SU-DHL-6 (cell line): ENCODE data around the gene SLC35F5.
"Not testable (repeated sequence)": the region's sequence is repeated elsewhere in the genome, so short reads cannot be mapped to it uniquely, and the experiment has no call there.

Experiments used
- H2AFZ ChIP-seq: fragments of 200-600 bp; sonication (generic); 2 replicates; pipeline ENCODE4 v1.6.1; 2014; ENCODE audit warnings: low read depth, mild to moderate bottlenecking, moderate library complexity, mixed read lengths, antibody characterized with exemption, low read length; ENCODE audit not compliant: severe bottlenecking
- H3F3A ChIP-seq: fragments of 200-600 bp; shearing (Covaris generic); 2 replicates; pipeline ENCODE4 v1.6.0; 2016; ENCODE audit warnings: antibody characterized with exemption, mild to moderate bottlenecking; ENCODE audit not compliant: insufficient read depth
- H3K27ac ChIP-seq: fragments of 200-600 bp; sonication (generic); 2 replicates; pipeline ENCODE4 v1.5.1; 2016; ENCODE audit warnings: low read depth, mild to moderate bottlenecking, low read length, moderate library complexity, mixed read lengths
- H3K27me3 ChIP-seq: fragments of 200-600 bp; sonication (generic), shearing (Covaris generic); 2 replicates; pipeline ENCODE4 v1.6.0; 2014; ENCODE audit warnings: mild to moderate bottlenecking, low read length
- H3K36me3 ChIP-seq: fragments of 200-600 bp; sonication (generic); 2 replicates; pipeline ENCODE4 v1.6.1; 2014; ENCODE audit warnings: mild to moderate bottlenecking, low read length, mixed read lengths
- H3K4me2 ChIP-seq: fragments of 300-600, 200-600 bp; shearing (Covaris generic), sonication (generic); 2 replicates; pipeline ENCODE4 v1.6.0; 2014; ENCODE audit warnings: low read length, low read depth, mild to moderate bottlenecking; ENCODE audit not compliant: poor library complexity, severe bottlenecking
- H3K4me3 ChIP-seq: fragments of 200-600 bp; sonication (generic); 2 replicates; pipeline ENCODE4 v1.5.1; 2014; ENCODE audit warnings: antibody characterized with exemption, low read length, mild to moderate bottlenecking, mixed read lengths; ENCODE audit not compliant: insufficient read depth, poor library complexity, severe bottlenecking
- H3K79me2 ChIP-seq: fragments of 200-600 bp; sonication (generic); 2 replicates; pipeline ENCODE4 v1.6.1; 2014; ENCODE audit warnings: mild to moderate bottlenecking, low read length, moderate library complexity; ENCODE audit not compliant: insufficient read depth
- H3K9ac ChIP-seq: fragments of 200-600 bp; sonication (generic); 2 replicates; pipeline ENCODE4 v1.7.0; 2014; ENCODE audit warnings: mild to moderate bottlenecking, low read length
- H3K9me2 ChIP-seq: fragments of 200-600 bp; sonication (generic); replicated peaks from 2 replicates; pipeline ENCODE4 v1.6.1; 2014; ENCODE audit warnings: low read length; ENCODE audit not compliant: insufficient read depth
- H3K9me3 ChIP-seq: fragments of 200-600 bp; sonication (generic); 2 replicates; pipeline ENCODE4 v1.6.1; 2014; ENCODE audit warnings: low read length, mixed read lengths; ENCODE audit not compliant: insufficient read depth
- H4K20me1 ChIP-seq: fragments of 200-600 bp; sonication (generic); 2 replicates; pipeline ENCODE4 v1.6.1; 2014; ENCODE audit warnings: low read depth, mild to moderate bottlenecking, antibody characterized with exemption, low read length, moderate library complexity, mixed read lengths
- CTCF ChIP-seq: fragments of 200-600 bp; sonication (generic); IDR thresholded peaks from one replicate; pipeline ENCODE4 v1.5.1; 2017; ENCODE audit warnings: antibody characterized with exemption, mild to moderate bottlenecking, low read length, moderate library complexity; ENCODE audit not compliant: insufficient read depth, poor library complexity, severe bottlenecking
- EZH2phosphoT487 ChIP-seq: fragments of 200-600 bp; sonication (generic), shearing (Covaris generic); conservative IDR thresholded peaks from 2 replicates; pipeline ENCODE4 v1.6.1; 2018; ENCODE audit warnings: mild to moderate bottlenecking, antibody characterized with exemption, low read length, moderate library complexity, mixed read lengths

SLC35F5 gene

DNA sequence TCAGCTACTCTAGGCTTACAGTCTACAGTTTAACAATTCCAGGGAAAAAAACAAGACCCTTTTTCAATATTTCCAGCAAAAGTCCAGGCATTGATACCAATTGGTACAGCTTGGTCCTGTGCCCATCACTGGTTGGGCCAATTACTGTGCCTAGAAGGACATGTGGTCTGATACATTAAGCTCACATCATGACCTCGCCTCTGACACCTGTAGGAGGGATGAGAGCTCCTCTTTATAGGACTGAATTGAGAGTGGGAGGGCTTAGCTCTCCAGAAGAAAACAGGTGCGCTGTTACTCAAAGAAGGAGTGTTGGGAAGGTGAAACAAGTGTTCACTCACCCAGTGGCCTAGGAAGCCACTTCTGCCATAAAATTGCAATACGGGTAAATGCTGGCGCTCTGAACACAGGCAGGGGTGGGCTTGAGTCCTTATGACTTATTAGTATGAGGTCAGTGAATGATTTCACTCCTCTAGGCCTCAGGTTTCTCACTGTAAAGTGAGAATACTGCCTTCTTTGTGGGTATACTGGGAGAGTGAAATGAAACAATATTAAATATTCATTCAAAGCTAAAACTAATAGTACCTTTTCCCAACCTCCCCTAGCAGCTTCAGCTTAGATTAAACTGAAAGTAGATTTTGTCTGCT lies 79.7 kb downstream of the SLC35F5 start:
- Histone ChIP-seq H4K20me1 (no peaks in the 10 kb centered on the region), H3K9me2 (no peaks in the 10 kb centered on the region), H3K4me3 (no peak overlapping the region), H3K27ac (no peak overlapping the region), H3K79me2 (no peaks in the 10 kb centered on the region), H3K9ac (no peak overlapping the region), H3K4me2 (no peak overlapping the region), H3K36me3 (no peaks in the 10 kb centered on the region), H3K9me3 (no peaks in the 10 kb centered on the region), H3K27me3 (no peaks in the 10 kb centered on the region), H3F3A (no peaks in the 10 kb centered on the region), H2AFZ (no peak overlapping the region)
- TF ChIP-seq EZH2phosphoT487 = no peak
- TF ChIP-seq CTCF = no peak

GRCh38 chr2:113675875-113676274 lies 80.6 kb downstream of the SLC35F5 start:
- Histone ChIP-seq H3K9ac (no peak overlapping the region), H3F3A (no peaks in the 10 kb centered on the region), H3K9me3 (no peaks in the 10 kb centered on the region), H3K36me3 (no peaks in the 10 kb centered on the region), H3K9me2 (no peaks in the 10 kb centered on the region), H3K27me3 (no peaks in the 10 kb centered on the region), H3K27ac (no peak overlapping the region), H3K4me3 (no peak overlapping the region), H3K79me2 (no peaks in the 10 kb centered on the region), H3K4me2 (no peak overlapping the region), H2AFZ (no peak overlapping the region), H4K20me1 (no peaks in the 10 kb centered on the region)
- no peak for TF ChIP-seq EZH2phosphoT487
- TF ChIP-seq CTCF = no peak

DNA sequence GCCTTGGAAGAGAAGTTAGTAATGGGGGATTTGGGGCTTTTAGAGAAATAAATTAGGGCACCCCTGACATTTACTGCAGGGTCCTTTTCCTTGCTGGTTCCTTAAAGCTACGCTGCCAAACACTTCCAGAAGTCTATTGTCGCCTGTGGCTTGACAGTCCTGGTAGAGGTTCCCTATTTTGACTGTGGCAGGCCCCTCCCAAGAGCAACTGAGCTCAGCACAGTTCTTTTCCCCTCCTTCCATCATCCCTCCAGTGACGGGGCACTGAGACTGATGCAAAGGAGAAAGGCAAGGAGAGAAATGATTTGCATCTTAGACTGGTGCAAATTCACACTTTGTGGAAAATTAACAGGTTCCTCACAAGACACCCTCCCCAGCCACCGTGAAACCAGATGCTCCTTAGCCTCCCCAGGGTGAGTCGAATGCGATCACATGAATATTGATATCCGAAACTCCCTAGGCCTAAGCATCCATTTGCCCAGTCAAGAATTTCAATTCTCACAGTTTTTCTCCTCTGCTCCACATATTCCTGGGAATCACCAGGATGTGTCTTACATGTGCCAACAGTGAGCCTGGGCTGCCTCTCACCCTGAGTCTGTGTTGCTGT lies 84.0 kb downstream of the SLC35F5 start:
- no peaks in the 10 kb centered on the region for H3K9me3 ChIP-seq
- H3K4me2 ChIP-seq = no peak overlapping the region
- no peak overlapping the region for H3K9ac ChIP-seq
- no peaks in the 10 kb centered on the region for H4K20me1 ChIP-seq
- no peak for TF ChIP-seq EZH2phosphoT487
- no peak for TF ChIP-seq CTCF
- H3K27ac ChIP-seq = no peak overlapping the region
- H3F3A ChIP-seq = no peaks in the 10 kb centered on the region
- no peaks in the 10 kb centered on the region for H3K27me3 ChIP-seq
- H2AFZ ChIP-seq = no peak overlapping the region
- H3K36me3 ChIP-seq = no peaks in the 10 kb centered on the region
- H3K79me2 ChIP-seq = no peaks in the 10 kb centered on the region
- no peak overlapping the region for H3K4me3 ChIP-seq
- no peaks in the 10 kb centered on the region for H3K9me2 ChIP-seq

GRCh38 chr2:113669013-113669412 lies 87.4 kb downstream of the SLC35F5 start:
- not testable (repeated sequence) for H3K9me3 ChIP-seq, H3K4me2 ChIP-seq, H3K27ac ChIP-seq, H3K79me2 ChIP-seq, H3K9me2 ChIP-seq, H3K36me3 ChIP-seq, H3K4me3 ChIP-seq, H3K27me3 ChIP-seq, H3F3A ChIP-seq, H4K20me1 ChIP-seq, H3K9ac ChIP-seq, H2AFZ ChIP-seq

DNA sequence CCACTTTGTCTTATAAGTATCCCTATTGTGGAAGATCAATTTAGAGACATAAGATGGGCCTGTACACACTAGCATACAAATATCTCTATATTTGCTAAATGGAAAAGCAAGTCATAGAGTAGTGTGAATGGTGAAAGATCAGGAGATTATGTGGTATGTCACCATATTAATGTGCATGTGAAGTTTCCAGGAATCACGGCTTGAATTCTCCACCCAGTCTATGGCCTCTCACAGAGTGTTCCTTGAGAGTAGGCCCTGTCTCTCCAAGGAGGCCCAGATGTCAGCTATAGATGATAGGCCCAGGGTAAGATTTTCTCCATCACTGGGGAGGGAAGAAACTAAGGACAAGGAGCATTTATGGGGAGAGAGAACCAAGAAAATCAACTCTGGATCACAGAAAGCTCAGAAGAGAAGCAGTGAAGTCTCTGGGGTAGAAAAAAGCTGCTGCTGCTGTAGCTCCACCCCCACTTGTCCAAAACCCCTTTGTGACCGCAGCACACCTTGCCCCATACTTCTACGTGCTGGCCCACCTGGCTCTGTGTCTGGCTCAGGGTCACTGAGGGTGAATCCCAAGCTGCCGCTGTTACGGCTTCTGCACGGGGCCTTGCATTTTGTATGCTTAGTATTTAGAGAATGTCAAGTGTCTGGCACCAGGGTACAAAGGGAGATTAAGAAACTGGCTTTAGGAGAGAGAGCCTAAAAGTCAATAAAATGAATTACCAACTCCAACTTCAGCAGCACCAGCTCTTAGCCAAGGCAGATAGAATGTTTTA lies 91.5 kb downstream of the SLC35F5 start:
- not testable (repeated sequence) for H2AFZ ChIP-seq, H3K4me2 ChIP-seq, H3K9me3 ChIP-seq, H4K20me1 ChIP-seq, H3K9ac ChIP-seq, H3K79me2 ChIP-seq, H3K4me3 ChIP-seq, H3F3A ChIP-seq, H3K27ac ChIP-seq, H3K9me2 ChIP-seq, H3K27me3 ChIP-seq, H3K36me3 ChIP-seq
